A673 (cell line): ENCODE results near the gene DNAJC3. TPM values are rescaled to one million over a fixed set of nuclear protein-coding genes. Genes with fewer than 3 reads are reported as not detected.

Source experiments
- BruUV-seq: library from RNA; stranded (reverse); fragments of 400-500 nt; replicated peaks from 2 replicates; lab custom pipeline; 2021; lab: Mats Ljungman, UMichigan
- CTCF ChIA-PET: fragments of 300-600 bp; sonication (Branson Sonifier 250); formaldehyde crosslinking; loops from one replicate; lab custom pipeline; 2022; ENCODE audit warnings: antibody characterized with exemption; lab: Charles Lee
- POLR2A ChIA-PET: fragments of 300-600 bp; sonication (Branson Sonifier 250); formaldehyde crosslinking; loops from one replicate; lab custom pipeline; 2022; ENCODE audit warnings: antibody characterized with exemption; ENCODE audit not compliant: low non-redundant PET; lab: Charles Lee
- DNase-seq: peaks from one replicate; pipeline ENCODE4 v3.0.0-alpha.2; 2015; ENCODE audit warnings: low spot score
- H3K27ac ChIP-seq: fragments of 200-600 bp; sonication (generic); 2 replicates; pipeline ENCODE4 v1.5.1; 2016; ENCODE audit warnings: mixed run types, low read depth, mild to moderate bottlenecking, mixed read lengths, antibody characterized with exemption, low read length; ENCODE audit not compliant: poor library complexity, severe bottlenecking
- H3K27me3 ChIP-seq: fragments of 200-600 bp; sonication (generic); replicated peaks from 2 replicates; pipeline ENCODE4 v1.6.1; 2017; ENCODE audit warnings: mixed run types, low read depth, mild to moderate bottlenecking, mixed read lengths, antibody characterized with exemption, low read length; ENCODE audit not compliant: insufficient read depth, poor library complexity
- H3K36me3 ChIP-seq: fragments of 200-600 bp; sonication (generic); 2 replicates; pipeline ENCODE4 v1.6.1; 2016; ENCODE audit warnings: mixed run types, mild to moderate bottlenecking, mixed read lengths, antibody characterized with exemption, low read length; ENCODE audit not compliant: insufficient read depth, poor library complexity, severe bottlenecking
- H3K4me1 ChIP-seq: fragments of 200-600 bp; sonication (generic); 2 replicates; pipeline ENCODE4 v1.6.1; 2017; ENCODE audit warnings: mixed run types, mild to moderate bottlenecking, mixed read lengths, antibody characterized with exemption, low read length; ENCODE audit not compliant: insufficient read depth, poor library complexity, severe bottlenecking
- H3K4me3 ChIP-seq: fragments of 200-600 bp; sonication (generic); 2 replicates; pipeline ENCODE4 v1.5.1; 2016; ENCODE audit warnings: low read depth, mixed run types, mild to moderate bottlenecking, mixed read lengths, low read length; ENCODE audit not compliant: poor library complexity, severe bottlenecking
- H3K9me3 ChIP-seq: fragments of 200-600 bp; sonication (generic); 2 replicates; pipeline ENCODE4 v1.6.1; 2016; ENCODE audit warnings: mixed run types, low read depth, mild to moderate bottlenecking, mixed read lengths, antibody characterized with exemption, low read length; ENCODE audit not compliant: poor library complexity, severe bottlenecking
- CTCF ChIP-seq: fragments of 300-800, 200-600 bp; sonication (generic); conservative IDR thresholded peaks from 2 replicates; pipeline ENCODE4 v1.5.1; 2017; ENCODE audit warnings: low read depth, mild to moderate bottlenecking, antibody characterized with exemption, low read length, moderate library complexity, mixed read lengths
- EZH2 ChIP-seq: fragments of 200-600 bp; sonication (generic); IDR thresholded peaks from 2 replicates; pipeline ENCODE4 v1.6.1; 2017; ENCODE audit warnings: borderline replicate concordance, low read depth, mild to moderate bottlenecking, mixed read lengths, antibody characterized with exemption, low read length; ENCODE audit not compliant: poor library complexity, severe bottlenecking
- intact Hi-C: fragments of 100-400 bp; cut with micrococcal nuclease; formaldehyde crosslinking; loops from one replicate; pipeline ENCODE4 v1.10.0; 2022; ENCODE audit not compliant: unreplicated experiment
- total RNA-seq: library from RNA; stranded (reverse); gene quantifications from 2 replicates; pipeline ENCODE4 v1.2.3, GENCODE V29; 2021

DNAJC3 gene
- total RNA-seq, 1 experiment from 2014 or later, result 21.5 TPM

- ChIA-PET CTCF (no interaction called here), POLR2A (no interaction called here)
- no peaks in the 10 kb centered on the region for H3K4me1 ChIP-seq
- intact Hi-C loops, result loop anchor here (10.0 kb wide), 2 partner anchors 596 to 1186 kb away; no protein-coding TSS in a partner anchor
- no peaks in the 10 kb centered on the region for H3K36me3 ChIP-seq
- H3K4me3 ChIP-seq, result no peak overlapping the region
- no peak for DNase-seq
- no TSS peak for BruUV-seq
- H3K27me3 ChIP-seq, result no peaks in the 10 kb centered on the region
- TF ChIP-seq CTCF (no peak), EZH2 (no peak)
- no peak overlapping the region for H3K27ac ChIP-seq
- H3K9me3 ChIP-seq, result no peaks in the 10 kb centered on the region
Observed at GRCh38 chr13:95629071-95629470, 47.9 kb upstream of the DNAJC3 start.

DNA sequence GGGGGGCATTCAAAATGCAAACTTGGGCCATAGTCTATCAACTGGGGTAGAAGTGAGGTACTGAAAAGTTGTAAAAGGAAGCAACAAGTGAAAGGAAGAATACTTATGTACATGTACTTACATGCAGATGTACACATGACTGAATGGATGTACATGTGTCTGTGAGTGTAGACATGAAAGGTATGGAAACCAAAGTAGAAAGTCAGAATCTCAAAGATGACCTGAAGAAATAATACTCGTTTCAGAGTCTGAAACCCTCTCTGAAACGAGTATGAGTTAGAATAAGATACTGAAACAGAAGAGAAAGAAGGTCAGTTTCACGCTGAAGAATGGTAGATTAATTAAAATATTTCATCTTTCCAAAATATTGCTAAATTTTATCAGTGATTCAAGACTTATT is 46.3 kb upstream of the DNAJC3 start:
- TF ChIP-seq CTCF (no peak), EZH2 (no peak)
- Histone ChIP-seq H3K27me3 (no peaks in the 10 kb centered on the region), H3K4me3 (no peak overlapping the region), H3K4me1 (no peaks in the 10 kb centered on the region), H3K27ac (no peak overlapping the region), H3K9me3 (no peaks in the 10 kb centered on the region), H3K36me3 (no peaks in the 10 kb centered on the region)
- CTCF ChIA-PET, result no interaction called here
- POLR2A ChIA-PET, result no interaction called here
- intact Hi-C loops, result no loop called here
- DNase-seq, result no peak
- BruUV-seq, result no TSS peak

DNA sequence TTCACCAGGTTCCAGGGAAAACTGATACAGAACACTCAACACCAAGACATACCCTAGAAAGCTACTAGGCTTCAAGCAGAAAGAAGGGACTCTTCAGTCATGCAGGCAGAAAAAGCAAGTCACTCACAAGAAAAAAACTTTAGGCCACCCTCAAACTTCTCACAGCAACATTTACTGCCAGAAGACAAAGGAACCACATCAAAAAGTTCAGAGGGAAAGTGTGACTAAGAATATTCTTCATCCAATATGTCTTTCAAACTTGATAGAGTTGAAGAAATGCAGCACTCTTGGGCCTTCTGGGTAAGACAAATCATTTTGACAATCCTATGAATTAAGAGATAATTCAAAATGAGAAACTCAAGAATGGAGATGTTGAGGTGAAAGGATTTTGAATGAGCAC is 40.1 kb upstream of the DNAJC3 start:
- no peak overlapping the region for H3K27ac ChIP-seq
- no peak for DNase-seq
- H3K36me3 ChIP-seq, result no peaks in the 10 kb centered on the region
- no peaks in the 10 kb centered on the region for H3K9me3 ChIP-seq
- BruUV-seq, result no TSS peak
- ChIA-PET CTCF (interaction anchor here (0.7 kb wide), 1 partner anchor 314 kb away, joined by 4 read pairs; no protein-coding TSS in a partner anchor), POLR2A (no interaction called here)
- intact Hi-C loops, result no loop called here
- H3K4me3 ChIP-seq, result no peak overlapping the region
- no peak for TF ChIP-seq CTCF
- TF ChIP-seq EZH2, result no peak
- H3K4me1 ChIP-seq, result no peaks in the 10 kb centered on the region
- peaks cover 16% of the 10 kb centered on the region for H3K27me3 ChIP-seq
